ENCODE results near the gene SIGLEC10.

- TF ChIP-seq CTCF (IDR thresholded peaks at IDR 0.05) = no peak
- no peak for TF ChIP-seq POLR2A (IDR thresholded peaks at IDR 0.05)
Observed at GRCh38 chr19:51375504-51376221, 41.8 kb downstream of the SIGLEC10 start.
